ENCODE results near the gene LUZP2. TPM values are rescaled to one million over a fixed set of nuclear protein-coding genes. Genes with fewer than 3 reads are reported as not detected.

Gene LUZP2
- total RNA-seq, 1 experiment from 2014 or later: 0.11 TPM

DNA sequence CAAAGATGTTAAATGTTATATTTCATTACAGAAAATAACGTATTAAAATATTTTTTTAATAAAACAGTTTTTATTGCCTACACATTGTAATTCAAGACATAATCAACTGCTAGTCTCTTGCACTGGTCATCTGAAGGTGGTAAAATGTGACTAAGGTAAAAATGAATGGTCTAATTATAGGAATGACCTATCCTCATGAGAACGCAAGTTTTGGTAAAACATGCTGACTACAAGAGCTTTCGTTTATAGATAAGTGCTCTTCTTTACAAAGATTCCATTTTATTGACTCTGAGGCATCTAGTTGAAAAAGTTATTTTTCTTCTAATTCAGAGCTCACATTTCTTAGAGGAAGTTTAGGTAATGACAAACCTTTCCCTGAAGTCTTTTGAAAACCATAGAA is 27.3 kb downstream of the LUZP2 start:
- CTCF ChIA-PET: no interaction called here
- no peak overlapping the region for H3K4me2 ChIP-seq (ENCODE audit: low read length)

GRCh38 chr11:24531528-24531927 is 34.7 kb downstream of the LUZP2 start:
- DNase-seq (no peak), ATAC-seq (no peak)
- no peak overlapping the region for H3K9ac ChIP-seq (ENCODE audit: low read length)
- no peak overlapping the region for H2AFZ ChIP-seq (ENCODE audit: low read length)
- CTCF ChIA-PET: no interaction called here
- H3K4me2 ChIP-seq (ENCODE audit: low read length): no peak overlapping the region
- no peak overlapping the region for H3K4me3 ChIP-seq (ENCODE audit: low read length)
- no peaks in the 10 kb centered on the region for H4K20me1 ChIP-seq (ENCODE audit: low read length)
- H3K79me2 ChIP-seq (ENCODE audit: low read length): no peaks in the 10 kb centered on the region
- no peaks in the 10 kb centered on the region for H3K27me3 ChIP-seq (ENCODE audit: low read length)
- H3F3A ChIP-seq (ENCODE audit: low read length, unreplicated experiment): no peaks in the 10 kb centered on the region
- no peak overlapping the region for H3K27ac ChIP-seq (ENCODE audit: low read length)
- no peaks in the 10 kb centered on the region for H3K9me3 ChIP-seq (ENCODE audit: low read length)
- no TSS peak for BruUV-seq (replicated peaks)
- no peaks in the 10 kb centered on the region for H3K9me2 ChIP-seq (replicated peaks; ENCODE audit: low read length)
- intact Hi-C loops (cut with micrococcal nuclease): no loop called here
- H3K36me3 ChIP-seq (ENCODE audit: low read depth, low read length): no peaks in the 10 kb centered on the region
- POLR2A ChIA-PET (ENCODE audit: unreplicated experiment): no interaction called here
- no peaks in the 10 kb centered on the region for H3K4me1 ChIP-seq (ENCODE audit: insufficient read depth, low read length)
- TF ChIP-seq CTCF (conservative IDR thresholded peaks at IDR 0.05; ENCODE audit: low read depth, low read length) (no peak), EZH2phosphoT487 (IDR thresholded peaks at IDR 0.05; ENCODE audit: borderline replicate concordance, low read length) (no peak), EZH2 (IDR thresholded peaks at IDR 0.05; ENCODE audit: low read length, unreplicated experiment) (no peak)

More for the DNA sequence above, 27.3 kb downstream of the LUZP2 start:
- Histone ChIP-seq H3K4me1 (ENCODE audit: insufficient read depth, low read length) (no peaks in the 10 kb centered on the region), H3K36me3 (ENCODE audit: low read depth, low read length) (no peaks in the 10 kb centered on the region), H3F3A (ENCODE audit: low read length, unreplicated experiment) (no peaks in the 10 kb centered on the region), H3K9me3 (ENCODE audit: low read length) (no peaks in the 10 kb centered on the region), H3K79me2 (ENCODE audit: low read length) (no peaks in the 10 kb centered on the region), H3K4me3 (ENCODE audit: low read length) (no peak overlapping the region), H3K27me3 (ENCODE audit: low read length) (no peaks in the 10 kb centered on the region), H3K27ac (ENCODE audit: low read length) (no peak overlapping the region), H4K20me1 (ENCODE audit: low read length) (no peaks in the 10 kb centered on the region), H3K9me2 (replicated peaks; ENCODE audit: low read length) (no peaks in the 10 kb centered on the region), H2AFZ (ENCODE audit: low read length) (no peak overlapping the region), H3K9ac (ENCODE audit: low read length) (no peak overlapping the region)
- no peak for ATAC-seq
- POLR2A ChIA-PET (ENCODE audit: unreplicated experiment): no interaction called here
- TF ChIP-seq EZH2 (IDR thresholded peaks at IDR 0.05; ENCODE audit: low read length, unreplicated experiment): no peak
- no peak for TF ChIP-seq CTCF (conservative IDR thresholded peaks at IDR 0.05; ENCODE audit: low read depth, low read length)
- no TSS peak for BruUV-seq (replicated peaks)
- intact Hi-C loops (cut with micrococcal nuclease): no loop called here
- DNase-seq: no peak

- intact Hi-C loops (cut with micrococcal nuclease): no loop called here
- Histone ChIP-seq H3F3A (ENCODE audit: low read length, unreplicated experiment) (no peaks in the 10 kb centered on the region), H3K27ac (ENCODE audit: low read length) (no peak overlapping the region), H3K36me3 (ENCODE audit: low read depth, low read length) (no peaks in the 10 kb centered on the region), H3K9me3 (ENCODE audit: low read length) (no peaks in the 10 kb centered on the region), H3K4me2 (ENCODE audit: low read length) (no peak overlapping the region), H3K9me2 (replicated peaks; ENCODE audit: low read length) (no peaks in the 10 kb centered on the region), H3K79me2 (ENCODE audit: low read length) (no peaks in the 10 kb centered on the region), H3K4me3 (ENCODE audit: low read length) (no peak overlapping the region), H3K27me3 (ENCODE audit: low read length) (no peaks in the 10 kb centered on the region), H3K9ac (ENCODE audit: low read length) (no peak overlapping the region), H2AFZ (ENCODE audit: low read length) (no peak overlapping the region), H4K20me1 (ENCODE audit: low read length) (no peaks in the 10 kb centered on the region), H3K4me1 (ENCODE audit: insufficient read depth, low read length) (no peaks in the 10 kb centered on the region)
- ChIA-PET POLR2A (ENCODE audit: unreplicated experiment) (no interaction called here), CTCF (no interaction called here)
- TF ChIP-seq EZH2phosphoT487 (IDR thresholded peaks at IDR 0.05; ENCODE audit: borderline replicate concordance, low read length) (no peak), CTCF (conservative IDR thresholded peaks at IDR 0.05; ENCODE audit: low read depth, low read length) (no peak), EZH2 (IDR thresholded peaks at IDR 0.05; ENCODE audit: low read length, unreplicated experiment) (no peak)
- ATAC-seq (no peak), DNase-seq (no peak)
- BruUV-seq (replicated peaks): no TSS peak
These were observed 46.9 kb downstream of the LUZP2 start for GRCh38 chr11:24543771-24544170.

All from PC-3 (cell line).